Fibroblast of skin of left quadriceps (primary cell): ENCODE results near the gene KLF2.
A peak's percentile ranks its signal among the peaks of the same experiment; 100 is the strongest.
"Not testable (repeated sequence)": the region's sequence is repeated elsewhere in the genome, so short reads cannot be mapped to it uniquely, and the experiment has no call there.

Source experiments
- DNase-seq, 2 experiments: peaks; one replicate each; pipeline ENCODE4 v3.0.0-alpha.2; 2013; ENCODE audit warnings: low read depth in 2 of 2

KLF2 gene

GRCh38 chr19:16336571-16336970 lies 11.9 kb downstream of the KLF2 start:
- peak; percentile 59 to 60 for DNase-seq

GRCh38 chr19:16337809-16338469 lies 13.3 kb downstream of the KLF2 start:
- DNase-seq = no peak

- DNase-seq = peak; percentile 88 to 90
Observed at GRCh38 chr19:16338470-16339360, 14.1 kb downstream of the KLF2 start.

DNA sequence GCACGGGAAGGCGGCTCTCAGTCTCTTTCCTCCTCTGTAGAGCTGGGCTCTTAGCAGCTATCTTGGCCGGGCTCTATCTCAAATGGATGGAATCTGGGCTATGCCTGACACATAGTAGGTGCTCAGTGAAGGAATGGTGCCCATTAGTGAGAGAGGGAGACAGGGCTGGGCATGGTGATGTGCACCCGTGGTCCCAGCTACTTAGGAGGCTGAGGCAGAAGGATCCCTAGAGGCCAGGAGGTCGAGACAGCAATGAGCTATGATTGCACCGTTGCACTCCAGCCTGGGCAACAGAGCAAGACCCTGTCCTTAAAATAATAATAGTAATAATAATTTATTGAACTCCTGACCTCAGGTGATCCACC lies 14.7 kb downstream of the KLF2 start:
- DNase-seq = no peak

- DNase-seq = no peak
Observed at GRCh38 chr19:16340092-16340491, 15.5 kb downstream of the KLF2 start.

DNA sequence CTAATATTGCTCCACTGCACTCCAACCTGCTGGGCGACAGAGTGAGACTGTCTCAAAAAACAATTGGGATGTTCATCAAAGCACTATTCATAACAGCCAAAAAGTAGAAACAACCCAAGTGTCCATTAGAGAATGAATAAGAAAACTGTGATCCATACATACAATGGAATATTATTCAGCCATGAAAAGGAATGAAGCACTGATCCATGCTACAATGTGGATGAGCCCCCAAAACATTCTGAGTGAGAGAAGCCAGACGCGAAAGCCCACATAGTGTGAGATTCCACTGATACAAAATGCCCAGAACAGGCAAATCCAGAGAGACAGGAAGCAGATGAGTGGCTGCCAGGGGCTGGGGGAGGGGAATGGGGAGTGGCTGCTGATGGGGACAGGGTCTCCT lies 16.0 kb downstream of the KLF2 start:
- DNase-seq = no peak

DNA sequence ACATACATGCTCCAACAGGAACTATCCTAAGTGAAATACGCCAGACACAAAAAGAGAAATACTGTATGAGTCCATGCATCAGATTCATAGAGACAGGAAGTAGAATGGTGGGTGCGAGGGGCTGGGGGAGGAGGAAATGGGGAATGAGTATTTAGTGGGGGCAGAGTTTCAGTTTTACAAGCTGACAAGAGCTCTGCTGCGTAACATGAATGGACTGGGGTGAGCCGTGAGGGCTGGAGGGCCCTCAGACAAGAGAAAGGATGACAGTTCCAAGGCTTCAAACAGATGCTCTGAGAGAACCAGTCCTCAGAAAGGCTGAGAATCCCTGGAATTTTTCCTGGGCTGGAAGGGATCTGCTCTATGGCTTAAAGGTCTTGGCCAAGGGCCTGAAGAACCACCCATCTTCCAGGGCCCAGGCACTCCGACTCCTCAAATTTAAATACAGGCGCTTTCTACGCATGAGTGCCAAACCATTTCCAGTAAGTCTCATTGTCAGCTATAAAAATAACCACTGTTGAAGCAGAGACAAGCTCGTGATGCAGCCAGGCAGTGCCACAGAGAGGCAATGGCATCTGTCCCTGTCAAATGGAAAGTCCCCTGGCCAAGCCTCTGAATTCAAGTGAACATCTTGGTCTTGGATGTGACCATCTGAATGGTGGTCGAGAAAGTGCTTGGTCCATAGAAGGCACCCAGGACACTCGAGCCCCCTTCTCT lies 17.5 kb downstream of the KLF2 start:
- DNase-seq = no peak

DNA sequence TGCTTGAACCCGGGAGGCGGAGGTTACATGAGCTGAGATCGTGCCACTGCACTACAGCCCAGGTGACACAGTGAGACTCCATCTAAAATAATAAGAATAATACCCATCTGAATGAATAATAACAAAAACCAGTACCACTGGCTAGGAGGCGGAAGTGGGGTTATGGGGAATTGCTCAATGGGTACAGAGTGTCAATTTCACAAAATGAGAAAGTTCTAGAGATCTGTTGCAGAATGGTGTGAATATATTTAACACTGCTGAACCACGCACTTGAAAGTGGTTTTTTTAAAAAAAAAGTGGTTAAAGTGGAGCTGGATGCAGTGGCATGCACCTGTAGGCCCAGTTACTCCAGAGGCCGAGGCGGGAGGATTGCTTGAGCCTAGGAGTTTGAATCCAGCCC lies 18.5 kb downstream of the KLF2 start:
- no peak for DNase-seq

GRCh38 chr19:16345457-16345856 lies 20.8 kb downstream of the KLF2 start:
- DNase-seq = no peak

GRCh38 chr19:16347099-16347498 lies 22.5 kb downstream of the KLF2 start:
- DNase-seq = not testable (repeated sequence)

- DNase-seq = no peak
Observed at GRCh38 chr19:16347706-16348105, 23.1 kb downstream of the KLF2 start.

GRCh38 chr19:16349551-16350152 lies 25.0 kb downstream of the KLF2 start:
- no peak for DNase-seq

GRCh38 chr19:16351133-16351809 lies 26.6 kb downstream of the KLF2 start:
- DNase-seq = no peak

DNA sequence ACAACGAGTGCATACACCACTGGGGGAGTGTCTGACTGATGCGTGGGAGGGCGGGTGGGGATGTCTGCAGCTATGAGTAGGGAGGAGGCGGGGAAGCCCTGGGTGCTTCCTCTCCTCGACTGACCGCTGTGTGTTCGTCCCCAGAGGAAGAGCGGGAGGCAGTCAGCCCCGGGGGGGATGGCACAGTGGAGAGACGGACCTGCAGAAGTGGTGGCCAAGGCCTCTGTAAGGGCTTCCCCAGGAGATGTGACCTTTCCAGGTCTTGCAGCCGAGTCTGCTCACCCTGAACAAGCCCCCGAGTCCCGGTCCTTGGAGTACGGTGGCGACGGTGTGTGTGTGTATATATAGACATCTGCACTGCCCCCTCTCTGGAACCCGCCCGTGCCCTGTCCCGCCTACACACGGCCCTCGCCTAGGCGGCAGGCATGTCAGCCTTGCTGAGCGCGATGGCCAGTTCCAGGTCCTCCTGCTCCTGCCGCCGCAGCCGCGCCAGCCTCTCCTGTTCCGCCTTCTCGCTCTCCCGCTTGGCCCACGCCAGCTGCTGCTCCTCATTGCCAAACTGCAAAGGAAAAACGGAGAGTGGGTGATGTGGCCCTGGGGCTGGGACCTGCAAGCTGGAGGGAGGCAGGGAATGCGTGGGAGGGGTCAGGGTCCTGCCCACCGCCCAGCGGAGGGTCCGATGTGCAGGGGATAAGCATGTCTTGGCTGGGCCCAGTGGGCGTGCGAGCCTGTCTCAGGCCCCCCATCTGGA lies 30.8 kb downstream of the KLF2 start:
- DNase-seq = no peak

DNA sequence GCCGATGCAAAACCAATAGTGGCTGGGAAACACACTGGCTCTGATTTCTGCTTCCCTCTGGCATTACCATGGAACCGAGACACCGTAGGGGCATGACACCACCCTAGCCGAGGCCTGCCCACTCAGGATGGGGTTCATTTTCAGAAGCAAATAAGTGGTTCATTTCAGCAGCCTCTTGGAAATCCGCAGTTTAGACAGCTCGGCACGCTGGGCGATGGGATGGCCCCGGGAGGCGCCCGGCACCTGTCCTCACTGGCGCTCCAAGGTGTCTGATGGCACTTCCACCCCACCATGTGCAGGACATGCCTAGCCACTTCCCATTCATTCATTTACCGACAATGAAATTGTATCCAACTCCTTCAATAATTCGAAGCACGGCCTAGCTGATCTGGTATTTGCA lies 33.8 kb downstream of the KLF2 start:
- no peak for DNase-seq

GRCh38 chr19:16359074-16359473 lies 34.4 kb downstream of the KLF2 start:
- DNase-seq = no peak

DNA sequence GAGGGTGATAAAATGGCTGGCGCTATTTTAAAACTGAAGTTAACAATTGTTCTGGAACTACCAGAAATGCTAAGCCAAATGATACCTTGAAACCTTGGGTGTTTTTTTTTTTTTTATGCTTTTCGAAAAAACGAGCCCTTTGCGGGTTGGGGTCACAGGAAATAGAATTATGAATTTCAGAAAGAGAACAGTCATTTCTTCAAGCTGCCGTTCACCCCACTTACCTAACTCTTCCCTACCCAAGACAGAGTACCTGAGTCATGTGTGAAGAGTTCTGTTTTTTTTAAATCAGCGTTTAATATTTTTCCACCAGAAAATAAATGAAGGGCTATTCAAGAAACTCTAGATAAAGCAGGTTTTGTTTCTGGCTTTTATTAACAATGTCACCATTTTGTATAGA lies 35.3 kb downstream of the KLF2 start:
- no peak for DNase-seq

- no peak for DNase-seq
Observed at GRCh38 chr19:16360738-16361137, 36.1 kb downstream of the KLF2 start.

DNA sequence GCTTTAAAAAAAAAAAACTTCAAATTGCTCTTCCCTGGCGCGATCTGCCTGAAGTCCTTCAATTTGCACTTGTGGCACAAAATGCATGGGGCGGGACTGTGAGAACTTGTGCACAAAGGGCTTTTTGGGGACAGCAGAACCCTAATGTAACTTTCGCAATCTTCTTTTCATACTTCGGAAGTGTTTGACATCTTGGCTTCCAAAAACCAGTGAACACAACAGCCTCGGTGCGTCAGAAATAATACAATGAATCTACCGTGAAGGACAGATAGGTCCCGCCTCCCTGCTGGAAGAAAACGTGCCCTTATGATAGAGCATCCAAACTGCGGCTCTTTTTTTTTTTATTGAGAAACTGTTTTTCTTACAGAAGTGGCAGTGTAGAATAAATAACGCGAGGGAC lies 36.6 kb downstream of the KLF2 start:
- DNase-seq = no peak

- no peak for DNase-seq
Observed at GRCh38 chr19:16361926-16362325, 37.3 kb downstream of the KLF2 start.
